Measurements from ENCODE around the gene KCNA2. TPM values are rescaled to one million over a fixed set of nuclear protein-coding genes. Genes with fewer than 3 reads are reported as not detected.

KCNA2 gene
- total RNA-seq, 2 donors from 2014 or later = 1.3 TPM

DNA sequence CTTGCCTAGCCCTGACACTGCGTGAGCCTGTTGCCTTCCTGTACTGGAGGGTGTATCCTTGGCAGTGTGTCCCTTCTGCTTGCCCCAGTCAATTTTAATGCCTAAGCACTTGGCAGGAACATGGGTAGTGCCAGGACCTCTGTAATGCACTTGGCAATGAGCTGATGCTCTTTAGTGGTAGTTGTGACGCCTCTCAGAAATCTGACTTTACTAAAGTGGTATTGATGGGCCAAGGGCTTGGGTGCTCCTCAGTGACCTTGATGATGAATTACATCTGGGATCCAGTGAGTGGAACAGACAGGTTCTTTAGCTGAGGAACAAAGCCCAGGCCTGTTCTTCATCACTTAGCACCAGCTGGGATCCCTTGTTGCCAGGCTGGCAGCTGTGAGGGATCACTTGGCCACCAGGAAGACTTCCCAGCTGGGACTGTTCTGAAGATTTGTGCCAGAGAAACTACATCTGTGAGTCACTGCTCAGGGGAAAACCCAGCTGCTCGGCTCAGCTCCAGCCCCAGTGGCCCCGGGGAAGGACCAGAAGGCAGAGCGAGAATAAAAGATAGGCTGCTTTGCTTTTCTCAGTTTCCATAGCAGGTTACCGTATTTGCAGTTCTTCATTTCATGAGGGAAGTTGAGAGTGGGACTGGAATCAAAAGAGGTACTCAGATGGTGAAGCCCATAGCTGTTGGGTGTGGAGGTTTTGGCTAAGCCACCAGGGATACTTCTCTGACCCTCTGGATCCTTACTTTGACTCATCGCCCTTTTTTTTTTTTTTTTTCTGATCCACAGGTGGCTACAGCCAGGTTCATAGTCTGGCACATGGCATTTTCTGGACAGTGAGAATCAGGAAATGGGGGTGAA lies 28.5 kb upstream of the KCNA2 start:
- ATAC-seq = peak; percentile 94
- 24 to 27% methylated on average over 6 to 7 of the region's 7 CpGs for WGBS, 2 donors
- Histone ChIP-seq H3K27ac (peak overlapping the region in 2 of 4 donors; percentile 42 to 51), H3K27me3 (no peaks in the 10 kb centered on the region), H3K4me3 (no peak overlapping the region), H3K4me1 (peaks cover 10% of the 10 kb centered on the region), H3K9me3 (no peaks in the 10 kb centered on the region), H3K36me3 (replicated peaks in 1 of 2; ENCODE audit: insufficient read depth in 1 of 2, low read depth in 2 of 2) (no peaks in the 10 kb centered on the region)
- intact Hi-C loops (cut with DNase I) = loop anchor here (5.0 kb wide), 2 partner anchors 133 to 153 kb away; no protein-coding TSS in a partner anchor
- TF ChIP-seq, protein P1, sequence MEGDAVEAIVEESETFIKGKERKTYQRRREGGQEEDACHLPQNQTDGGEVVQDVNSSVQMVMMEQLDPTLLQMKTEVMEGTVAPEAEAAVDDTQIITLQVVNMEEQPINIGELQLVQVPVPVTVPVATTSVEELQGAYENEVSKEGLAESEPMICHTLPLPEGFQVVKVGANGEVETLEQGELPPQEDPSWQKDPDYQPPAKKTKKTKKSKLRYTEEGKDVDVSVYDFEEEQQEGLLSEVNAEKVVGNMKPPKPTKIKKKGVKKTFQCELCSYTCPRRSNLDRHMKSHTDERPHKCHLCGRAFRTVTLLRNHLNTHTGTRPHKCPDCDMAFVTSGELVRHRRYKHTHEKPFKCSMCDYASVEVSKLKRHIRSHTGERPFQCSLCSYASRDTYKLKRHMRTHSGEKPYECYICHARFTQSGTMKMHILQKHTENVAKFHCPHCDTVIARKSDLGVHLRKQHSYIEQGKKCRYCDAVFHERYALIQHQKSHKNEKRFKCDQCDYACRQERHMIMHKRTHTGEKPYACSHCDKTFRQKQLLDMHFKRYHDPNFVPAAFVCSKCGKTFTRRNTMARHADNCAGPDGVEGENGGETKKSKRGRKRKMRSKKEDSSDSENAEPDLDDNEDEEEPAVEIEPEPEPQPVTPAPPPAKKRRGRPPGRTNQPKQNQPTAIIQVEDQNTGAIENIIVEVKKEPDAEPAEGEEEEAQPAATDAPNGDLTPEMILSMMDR (IDR thresholded peaks at IDR 0.05) = peak in 1 of 7 experiments; percentile 17
- no peak for TF ChIP-seq POLR2A (IDR thresholded peaks at IDR 0.05)
- peak; percentile 83 to 95 (median 90) for DNase-seq

DNA sequence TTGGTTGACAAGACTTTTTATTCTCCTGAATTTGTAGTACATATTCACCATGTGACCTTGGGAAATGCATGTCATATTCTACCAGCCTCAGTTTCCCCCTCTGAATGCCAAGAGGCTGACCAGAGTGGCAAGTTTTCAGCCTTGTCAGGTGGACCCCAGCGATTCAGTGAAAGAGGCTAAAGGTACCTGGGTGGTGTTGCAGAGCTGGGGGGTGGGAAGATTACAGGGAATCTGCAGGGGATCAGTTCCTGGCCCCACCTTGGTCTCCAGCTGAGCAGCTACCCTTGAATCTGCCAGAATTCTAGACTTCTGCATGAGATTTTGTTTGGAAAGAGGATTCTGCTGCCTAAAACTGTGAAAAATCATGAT lies 27.9 kb upstream of the KCNA2 start:
- Histone ChIP-seq H3K4me3 (no peak overlapping the region), H3K27ac (peak overlapping the region in 2 of 4 donors; percentile 42 to 51), H3K4me1 (peaks cover 10% of the 10 kb centered on the region), H3K27me3 (no peaks in the 10 kb centered on the region), H3K36me3 (replicated peaks in 1 of 2; ENCODE audit: insufficient read depth in 1 of 2, low read depth in 2 of 2) (no peaks in the 10 kb centered on the region), H3K9me3 (no peaks in the 10 kb centered on the region)
- no peak for DNase-seq
- TF ChIP-seq, protein P1 (IDR thresholded peaks at IDR 0.05) = no peak
- no peak for TF ChIP-seq POLR2A (IDR thresholded peaks at IDR 0.05)
- 56 to 83% methylated on average over 1 of the region's 1 CpG for WGBS, 2 donors
- intact Hi-C loops (cut with DNase I) = loop anchor here (5.0 kb wide), 2 partner anchors 133 to 153 kb away; no protein-coding TSS in a partner anchor
- ATAC-seq = no peak

DNA sequence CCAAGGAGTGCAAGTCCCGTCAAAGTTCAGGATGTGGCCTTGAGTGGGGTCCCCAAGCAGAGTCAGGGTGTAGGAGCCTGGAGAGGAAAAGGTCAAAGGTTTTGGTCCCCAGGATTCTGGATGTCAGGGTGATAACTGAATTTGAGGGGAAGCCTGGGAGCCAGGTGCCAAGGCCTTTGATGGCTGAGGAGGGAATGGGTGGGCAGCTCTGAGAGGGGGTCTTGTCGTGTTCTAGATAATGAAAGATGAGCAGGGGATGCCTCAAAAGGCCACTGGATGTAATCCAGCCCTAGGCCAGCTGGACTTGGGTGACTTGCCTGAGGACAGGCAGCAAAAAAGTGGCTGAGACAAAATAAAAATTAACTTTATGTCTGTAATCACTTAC lies 27.5 kb upstream of the KCNA2 start:
- no peaks in the 10 kb centered on the region for H3K9me3 ChIP-seq
- TF ChIP-seq POLR2A (IDR thresholded peaks at IDR 0.05) = no peak
- TF ChIP-seq, protein P1 (IDR thresholded peaks at IDR 0.05) = no peak
- intact Hi-C loops (cut with DNase I) = loop anchor here (5.0 kb wide), 2 partner anchors 134 to 154 kb away; no protein-coding TSS in a partner anchor
- no peak overlapping the region for H3K27ac ChIP-seq
- no peaks in the 10 kb centered on the region for H3K27me3 ChIP-seq
- 32 to 56% methylated on average over 2 of the region's 2 CpGs for WGBS, 2 donors
- no peaks in the 10 kb centered on the region for H3K36me3 ChIP-seq (replicated peaks in 1 of 2; ENCODE audit: insufficient read depth in 1 of 2, low read depth in 2 of 2)
- no peak overlapping the region for H3K4me3 ChIP-seq
- H3K4me1 ChIP-seq = peaks cover 10% of the 10 kb centered on the region
- DNase-seq (no peak), ATAC-seq (no peak)

- DNase-seq = no peak
- Histone ChIP-seq H3K9me3 (no peaks in the 10 kb centered on the region), H3K4me1 (peaks cover 10% of the 10 kb centered on the region), H3K27ac (no peak overlapping the region), H3K36me3 (replicated peaks in 1 of 2; ENCODE audit: insufficient read depth in 1 of 2, low read depth in 2 of 2) (no peaks in the 10 kb centered on the region), H3K4me3 (no peak overlapping the region), H3K27me3 (no peaks in the 10 kb centered on the region)
- TF ChIP-seq POLR2A (IDR thresholded peaks at IDR 0.05) = no peak
- TF ChIP-seq, protein P1 (IDR thresholded peaks at IDR 0.05) = no peak
- intact Hi-C loops (cut with DNase I) = loop anchor here (5.0 kb wide), 2 partner anchors 135 to 155 kb away; no protein-coding TSS in a partner anchor
- ATAC-seq = no peak
- 60 to 62% methylated on average over 6 of the region's 6 CpGs for WGBS, 2 donors
These were observed 25.9 kb upstream of the KCNA2 start for GRCh38 chr1:110631836-110632620.
